ENCODE measurements around the gene TIMM23.
"Not testable (repeated sequence)": the region's sequence is repeated elsewhere in the genome, so short reads cannot be mapped to it uniquely, and the experiment has no call there.

The TIMM23 gene

GRCh38 chr10:45972106-45972812, at the start of gene TIMM23:
TSS of gene TIMM23 (plus strand) at chr10:45972489. CDS start at chr10:45972625, 136 bp downstream.
- DNase-seq = peak; percentile 92

- DNase-seq = not testable (repeated sequence)
Measured at GRCh38 chr10:45926790-45927189, 45.5 kb upstream of the TIMM23 start.

GRCh38 chr10:45931305-45931704, 41.0 kb upstream of the TIMM23 start:
- not testable (repeated sequence) for DNase-seq

- not testable (repeated sequence) for DNase-seq
Measured at GRCh38 chr10:45934788-45935187, 37.5 kb upstream of the TIMM23 start.

- not testable (repeated sequence) for DNase-seq
Measured at GRCh38 chr10:45939176-45939697, 33.1 kb upstream of the TIMM23 start.

GRCh38 chr10:45941196-45941595, 31.1 kb upstream of the TIMM23 start:
- DNase-seq = not testable (repeated sequence)

GRCh38 chr10:45945476-45945875, 26.8 kb upstream of the TIMM23 start:
- DNase-seq = not testable (repeated sequence)

GRCh38 chr10:45947363-45947762, 24.9 kb upstream of the TIMM23 start:
- DNase-seq = not testable (repeated sequence)

- not testable (repeated sequence) for DNase-seq
Measured at GRCh38 chr10:45948801-45949200, 23.5 kb upstream of the TIMM23 start.

- not testable (repeated sequence) for DNase-seq
Measured at GRCh38 chr10:45954367-45954766, 17.9 kb upstream of the TIMM23 start.

- not testable (repeated sequence) for DNase-seq
Measured at GRCh38 chr10:45956634-45957033, 15.7 kb upstream of the TIMM23 start.

- DNase-seq = not testable (repeated sequence)
Measured at GRCh38 chr10:45957928-45958327, 14.4 kb upstream of the TIMM23 start.

GRCh38 chr10:45962686-45963452, 9.4 kb upstream of the TIMM23 start:
- not testable (repeated sequence) for DNase-seq

- not testable (repeated sequence) for DNase-seq
Measured at GRCh38 chr10:45971019-45971418, 1.3 kb upstream of the TIMM23 start.

- not testable (repeated sequence) for DNase-seq
Measured at GRCh38 chr10:45971742-45972105, 565 bp upstream of the TIMM23 start.

GRCh38 chr10:45972813-45973169, 502 bp downstream of the TIMM23 start:
- DNase-seq = not testable (repeated sequence)

GRCh38 chr10:45974041-45974440, 1.8 kb downstream of the TIMM23 start:
- not testable (repeated sequence) for DNase-seq

GRCh38 chr10:45978554-45978953, 6.3 kb downstream of the TIMM23 start:
- not testable (repeated sequence) for DNase-seq

GRCh38 chr10:45981367-45981766, 9.1 kb downstream of the TIMM23 start:
- not testable (repeated sequence) for DNase-seq

- not testable (repeated sequence) for DNase-seq
Measured at GRCh38 chr10:45983538-45984186, 11.4 kb downstream of the TIMM23 start.

GRCh38 chr10:45984473-45984872, 12.2 kb downstream of the TIMM23 start:
- not testable (repeated sequence) for DNase-seq

GRCh38 chr10:45985590-45985989, 13.3 kb downstream of the TIMM23 start:
- not testable (repeated sequence) for DNase-seq

- no peak for DNase-seq
Measured at GRCh38 chr10:45997557-45997956, 25.3 kb downstream of the TIMM23 start.
